OCI-LY3 (cell line): ENCODE results near the gene PHYHD1.

Experiments used
- EZH2phosphoT487 ChIP-seq: fragments of 200-600 bp; shearing (Covaris generic); IDR thresholded peaks from 2 replicates; pipeline ENCODE4 v1.6.1; 2018; ENCODE audit warnings: antibody characterized with exemption, mixed run types, low read depth
- TF ChIP-seq, protein P1 (sequence below): fragments of 200-600, 300-600 bp; sonication (generic); IDR thresholded peaks from 2 replicates; pipeline ENCODE4 v1.5.1; 2014; ENCODE audit warnings: antibody characterized with exemption, low read length, low read depth

DNA sequence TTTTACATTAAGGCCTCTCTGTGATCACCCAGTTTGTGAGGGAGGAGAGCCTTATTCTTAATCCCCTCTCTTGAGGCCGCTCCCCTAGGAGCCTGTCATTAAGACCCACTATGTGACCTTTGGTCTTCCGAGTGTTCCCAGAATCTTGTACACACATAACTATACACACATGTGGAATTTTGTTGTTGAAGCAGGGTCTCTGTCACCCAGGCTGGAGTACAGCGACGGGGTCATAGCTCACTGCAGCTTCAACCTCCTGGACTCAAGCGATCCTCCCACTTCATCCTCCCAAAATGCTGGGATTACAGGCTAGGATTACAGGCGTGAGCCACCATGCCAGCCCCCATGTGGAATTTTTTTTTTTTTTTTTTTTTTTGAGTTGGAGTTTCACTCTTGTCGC is 14.8 kb upstream of the PHYHD1 start:
- TF ChIP-seq, protein P1, sequence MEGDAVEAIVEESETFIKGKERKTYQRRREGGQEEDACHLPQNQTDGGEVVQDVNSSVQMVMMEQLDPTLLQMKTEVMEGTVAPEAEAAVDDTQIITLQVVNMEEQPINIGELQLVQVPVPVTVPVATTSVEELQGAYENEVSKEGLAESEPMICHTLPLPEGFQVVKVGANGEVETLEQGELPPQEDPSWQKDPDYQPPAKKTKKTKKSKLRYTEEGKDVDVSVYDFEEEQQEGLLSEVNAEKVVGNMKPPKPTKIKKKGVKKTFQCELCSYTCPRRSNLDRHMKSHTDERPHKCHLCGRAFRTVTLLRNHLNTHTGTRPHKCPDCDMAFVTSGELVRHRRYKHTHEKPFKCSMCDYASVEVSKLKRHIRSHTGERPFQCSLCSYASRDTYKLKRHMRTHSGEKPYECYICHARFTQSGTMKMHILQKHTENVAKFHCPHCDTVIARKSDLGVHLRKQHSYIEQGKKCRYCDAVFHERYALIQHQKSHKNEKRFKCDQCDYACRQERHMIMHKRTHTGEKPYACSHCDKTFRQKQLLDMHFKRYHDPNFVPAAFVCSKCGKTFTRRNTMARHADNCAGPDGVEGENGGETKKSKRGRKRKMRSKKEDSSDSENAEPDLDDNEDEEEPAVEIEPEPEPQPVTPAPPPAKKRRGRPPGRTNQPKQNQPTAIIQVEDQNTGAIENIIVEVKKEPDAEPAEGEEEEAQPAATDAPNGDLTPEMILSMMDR = no peak
- no peak for TF ChIP-seq EZH2phosphoT487
